ENCODE data around the gene CAVIN1.

The CAVIN1 gene

GRCh38 chr17:42459256-42459800 lies 36.3 kb upstream of the CAVIN1 start:
- TF ChIP-seq SIN3A (IDR thresholded peaks at IDR 0.05; ENCODE audit: borderline replicate concordance, insufficient read depth, low read length) (no peak), POLR2AphosphoS5 (IDR thresholded peaks at IDR 0.05; ENCODE audit: low read depth, low read length) (no peak), FOXP2 (optimal IDR thresholded peaks at IDR 0.05; ENCODE audit: borderline replicate concordance, extremely low read depth, extremely low read length, insufficient read depth) (no peak), TAF1 (IDR thresholded peaks at IDR 0.05; ENCODE audit: borderline replicate concordance, insufficient read depth, low read length) (no peak)
- TF ChIP-seq, protein P1, sequence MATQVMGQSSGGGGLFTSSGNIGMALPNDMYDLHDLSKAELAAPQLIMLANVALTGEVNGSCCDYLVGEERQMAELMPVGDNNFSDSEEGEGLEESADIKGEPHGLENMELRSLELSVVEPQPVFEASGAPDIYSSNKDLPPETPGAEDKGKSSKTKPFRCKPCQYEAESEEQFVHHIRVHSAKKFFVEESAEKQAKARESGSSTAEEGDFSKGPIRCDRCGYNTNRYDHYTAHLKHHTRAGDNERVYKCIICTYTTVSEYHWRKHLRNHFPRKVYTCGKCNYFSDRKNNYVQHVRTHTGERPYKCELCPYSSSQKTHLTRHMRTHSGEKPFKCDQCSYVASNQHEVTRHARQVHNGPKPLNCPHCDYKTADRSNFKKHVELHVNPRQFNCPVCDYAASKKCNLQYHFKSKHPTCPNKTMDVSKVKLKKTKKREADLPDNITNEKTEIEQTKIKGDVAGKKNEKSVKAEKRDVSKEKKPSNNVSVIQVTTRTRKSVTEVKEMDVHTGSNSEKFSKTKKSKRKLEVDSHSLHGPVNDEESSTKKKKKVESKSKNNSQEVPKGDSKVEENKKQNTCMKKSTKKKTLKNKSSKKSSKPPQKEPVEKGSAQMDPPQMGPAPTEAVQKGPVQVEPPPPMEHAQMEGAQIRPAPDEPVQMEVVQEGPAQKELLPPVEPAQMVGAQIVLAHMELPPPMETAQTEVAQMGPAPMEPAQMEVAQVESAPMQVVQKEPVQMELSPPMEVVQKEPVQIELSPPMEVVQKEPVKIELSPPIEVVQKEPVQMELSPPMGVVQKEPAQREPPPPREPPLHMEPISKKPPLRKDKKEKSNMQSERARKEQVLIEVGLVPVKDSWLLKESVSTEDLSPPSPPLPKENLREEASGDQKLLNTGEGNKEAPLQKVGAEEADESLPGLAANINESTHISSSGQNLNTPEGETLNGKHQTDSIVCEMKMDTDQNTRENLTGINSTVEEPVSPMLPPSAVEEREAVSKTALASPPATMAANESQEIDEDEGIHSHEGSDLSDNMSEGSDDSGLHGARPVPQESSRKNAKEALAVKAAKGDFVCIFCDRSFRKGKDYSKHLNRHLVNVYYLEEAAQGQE (IDR thresholded peaks at IDR 0.05; ENCODE audit: insufficient read depth in 1 of 2, low read depth in 2 of 2, low read length in 2 of 2) = no peak

GRCh38 chr17:42458497-42459255 lies 35.6 kb upstream of the CAVIN1 start, which contains the start of gene ATP6V0A1:
Gene ATP6V0A1 (plus strand): TSS chr17:42458878. CDS start chr17:42460895, 2,017 bp downstream.
- no peak for TF ChIP-seq FOXP2 (optimal IDR thresholded peaks at IDR 0.05; ENCODE audit: borderline replicate concordance, extremely low read depth, extremely low read length, insufficient read depth)
- TF ChIP-seq POLR2AphosphoS5 (IDR thresholded peaks at IDR 0.05; ENCODE audit: low read depth, low read length) = no peak
- TF ChIP-seq TAF1 (IDR thresholded peaks at IDR 0.05; ENCODE audit: borderline replicate concordance, insufficient read depth, low read length) = no peak
- no peak for TF ChIP-seq SIN3A (IDR thresholded peaks at IDR 0.05; ENCODE audit: borderline replicate concordance, insufficient read depth, low read length)
- TF ChIP-seq, protein P1 (IDR thresholded peaks at IDR 0.05; ENCODE audit: insufficient read depth in 1 of 2, low read depth in 2 of 2, low read length in 2 of 2) = no peak

DNA sequence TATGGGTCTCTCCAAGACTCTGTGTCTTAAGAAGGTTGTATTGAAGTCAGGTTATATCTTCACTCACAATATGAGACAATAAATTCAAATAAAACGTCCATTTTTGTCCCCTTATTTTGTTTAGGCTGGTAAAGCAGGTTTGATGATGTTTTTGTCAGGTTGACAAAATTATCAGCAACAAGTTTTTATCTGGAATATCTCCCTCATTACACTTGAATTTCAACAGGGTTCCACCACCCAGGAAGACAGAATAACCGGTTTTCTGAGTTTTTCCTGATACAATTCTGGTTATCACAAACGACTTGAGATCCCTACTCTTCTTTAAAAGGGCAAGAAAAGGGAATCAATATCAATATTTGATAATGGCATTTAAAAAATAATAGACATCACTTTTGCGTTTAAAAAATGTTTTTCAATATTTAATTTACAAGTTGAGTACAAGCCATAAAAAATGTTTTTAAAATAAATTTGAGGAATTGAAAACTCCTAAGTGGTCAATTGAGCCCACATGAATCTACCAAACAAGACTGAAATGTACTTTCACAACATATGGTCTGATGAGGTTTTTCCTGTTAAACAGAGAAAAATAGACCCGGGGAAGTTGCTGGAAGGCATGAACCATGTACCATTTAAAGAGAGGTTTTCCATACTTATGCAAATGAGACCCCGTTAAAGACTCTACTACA lies 34.2 kb upstream of the CAVIN1 start:
- no peak for TF ChIP-seq TAF1 (IDR thresholded peaks at IDR 0.05; ENCODE audit: borderline replicate concordance, insufficient read depth, low read length)
- TF ChIP-seq, protein P1 (IDR thresholded peaks at IDR 0.05; ENCODE audit: insufficient read depth in 1 of 2, low read depth in 2 of 2, low read length in 2 of 2) = no peak
- TF ChIP-seq POLR2AphosphoS5 (IDR thresholded peaks at IDR 0.05; ENCODE audit: low read depth, low read length) = no peak
- no peak for TF ChIP-seq FOXP2 (optimal IDR thresholded peaks at IDR 0.05; ENCODE audit: borderline replicate concordance, extremely low read depth, extremely low read length, insufficient read depth)
- no peak for TF ChIP-seq SIN3A (IDR thresholded peaks at IDR 0.05; ENCODE audit: borderline replicate concordance, insufficient read depth, low read length)

GRCh38 chr17:42456223-42457106 lies 33.4 kb upstream of the CAVIN1 start:
- TF ChIP-seq, protein P1 (IDR thresholded peaks at IDR 0.05; ENCODE audit: insufficient read depth in 1 of 2, low read depth in 2 of 2, low read length in 2 of 2) = no peak
- TF ChIP-seq POLR2AphosphoS5 (IDR thresholded peaks at IDR 0.05; ENCODE audit: low read depth, low read length) = no peak
